Bone marrow (tissue), 2 donors: ENCODE measurements around the gene DGCR2.
"Not testable (repeated sequence)": the region's sequence is repeated elsewhere in the genome, so short reads cannot be mapped to it uniquely, and the experiment has no call there.

Experiments
- DNase-seq, 2 donors: peaks; one replicate each; lab custom pipeline; 2025; lab: John Stamatoyannopoulos, UW

The DGCR2 gene

GRCh38 chr22:19122143-19122751 is at the start of gene DGCR2:
Gene DGCR2, minus strand, starts transcription at chr22:19122412. Its CDS starts 206 bp downstream, at chr22:19122206.
- DNase-seq: peak; percentile 89 to 94

DNA sequence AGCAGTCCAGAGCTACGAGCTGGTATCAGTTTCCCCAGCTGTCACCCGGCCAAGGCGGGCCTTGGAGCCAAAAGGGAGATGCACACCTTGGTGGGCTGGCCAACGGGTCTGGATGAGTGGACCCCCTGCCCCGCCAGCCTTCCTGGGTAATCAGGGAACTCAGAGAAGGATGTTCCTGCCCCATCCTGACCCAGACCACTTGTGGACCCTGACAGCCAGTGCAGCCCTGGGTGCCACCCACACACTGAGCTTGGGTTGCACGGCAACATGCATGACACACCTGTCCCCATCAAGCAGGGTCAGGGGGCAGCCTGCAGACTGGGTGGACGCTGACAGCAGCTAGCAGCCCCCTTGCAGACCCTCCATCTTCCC is 47.7 kb upstream of the DGCR2 start:
- DNase-seq: no peak

DNA sequence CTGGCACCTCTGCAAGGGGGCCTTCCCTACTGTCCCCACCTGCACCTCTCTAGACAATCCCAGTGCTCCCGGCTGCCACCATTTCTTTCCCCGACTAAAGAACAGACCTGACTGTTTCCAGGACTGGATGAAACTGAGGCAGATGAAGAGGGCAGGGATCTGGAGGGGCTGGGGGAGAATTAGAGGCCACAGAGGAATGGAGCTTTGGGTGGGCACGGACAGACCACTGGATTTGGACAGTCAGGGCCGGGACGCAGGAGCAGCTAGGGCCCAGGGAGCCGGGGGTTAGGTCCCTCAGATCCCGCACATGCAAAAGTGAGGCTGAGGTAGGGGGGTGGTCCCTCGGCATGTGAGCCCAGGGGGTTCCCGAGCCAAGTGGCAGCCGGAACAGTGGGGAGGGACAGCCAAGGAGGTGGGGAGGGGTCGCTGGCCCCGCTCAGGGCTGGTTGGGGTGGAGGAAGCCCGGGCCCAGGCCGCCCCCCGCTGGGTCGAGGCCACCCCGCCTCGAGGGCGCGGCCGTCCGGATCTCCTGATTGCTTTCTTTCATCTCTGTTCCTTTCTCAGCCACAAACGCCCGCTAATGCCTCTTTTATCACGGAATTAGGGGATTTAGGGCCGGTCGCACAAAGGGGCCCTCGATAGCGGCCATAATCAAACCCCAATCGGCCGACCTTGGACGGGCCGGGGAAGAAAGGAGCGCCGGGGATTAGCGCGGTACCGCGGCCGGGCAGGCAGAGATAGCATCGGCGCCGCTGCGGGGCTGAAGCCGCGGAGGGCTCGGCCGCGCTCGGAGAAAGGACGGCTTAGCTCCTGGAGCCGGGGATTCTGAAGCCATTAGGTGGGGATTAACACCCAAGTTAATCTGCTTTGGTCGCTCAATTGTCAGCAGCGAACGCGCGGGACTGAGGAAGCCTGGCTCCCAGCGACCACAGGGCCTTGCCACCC is 47.1 kb upstream of the DGCR2 start:
- no peak for DNase-seq

DNA sequence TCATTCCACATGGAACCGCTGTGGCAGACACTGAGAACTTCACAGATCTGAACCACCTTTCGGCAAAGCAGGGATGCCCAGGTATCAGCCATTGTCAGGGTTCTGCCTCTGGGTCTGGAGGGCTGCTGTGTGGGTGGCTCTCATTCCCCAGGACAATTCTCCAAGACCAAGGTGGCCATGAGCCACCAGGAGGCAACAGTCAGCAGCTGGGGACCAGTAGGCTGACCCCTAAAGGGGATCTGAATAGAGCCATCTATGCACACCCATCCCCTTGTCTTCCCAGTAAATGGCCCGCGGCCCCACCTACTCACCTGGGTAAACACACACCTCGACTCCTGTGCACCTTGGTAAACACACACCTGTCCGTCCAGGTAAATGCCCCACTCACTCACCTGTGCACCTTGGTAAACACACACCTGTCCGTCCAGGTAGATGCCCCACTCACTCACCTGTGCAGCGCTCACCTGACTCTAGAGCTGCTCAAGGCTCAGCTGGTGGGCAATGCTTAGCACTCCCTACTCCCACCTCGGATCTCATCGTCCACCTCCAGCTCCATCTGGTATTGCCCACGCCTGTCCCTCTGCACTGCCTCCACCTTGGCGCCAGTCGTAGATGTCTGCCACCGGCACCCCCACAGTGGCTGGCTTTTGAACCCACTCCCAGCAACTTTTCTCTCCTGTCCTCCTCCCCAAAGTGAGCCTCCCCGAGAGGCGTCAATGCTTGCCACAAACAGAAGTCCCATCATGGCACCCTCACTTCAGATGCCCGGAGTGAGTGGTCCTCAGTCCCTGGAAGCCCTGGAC is 46.1 kb upstream of the DGCR2 start:
- DNase-seq: no peak

DNA sequence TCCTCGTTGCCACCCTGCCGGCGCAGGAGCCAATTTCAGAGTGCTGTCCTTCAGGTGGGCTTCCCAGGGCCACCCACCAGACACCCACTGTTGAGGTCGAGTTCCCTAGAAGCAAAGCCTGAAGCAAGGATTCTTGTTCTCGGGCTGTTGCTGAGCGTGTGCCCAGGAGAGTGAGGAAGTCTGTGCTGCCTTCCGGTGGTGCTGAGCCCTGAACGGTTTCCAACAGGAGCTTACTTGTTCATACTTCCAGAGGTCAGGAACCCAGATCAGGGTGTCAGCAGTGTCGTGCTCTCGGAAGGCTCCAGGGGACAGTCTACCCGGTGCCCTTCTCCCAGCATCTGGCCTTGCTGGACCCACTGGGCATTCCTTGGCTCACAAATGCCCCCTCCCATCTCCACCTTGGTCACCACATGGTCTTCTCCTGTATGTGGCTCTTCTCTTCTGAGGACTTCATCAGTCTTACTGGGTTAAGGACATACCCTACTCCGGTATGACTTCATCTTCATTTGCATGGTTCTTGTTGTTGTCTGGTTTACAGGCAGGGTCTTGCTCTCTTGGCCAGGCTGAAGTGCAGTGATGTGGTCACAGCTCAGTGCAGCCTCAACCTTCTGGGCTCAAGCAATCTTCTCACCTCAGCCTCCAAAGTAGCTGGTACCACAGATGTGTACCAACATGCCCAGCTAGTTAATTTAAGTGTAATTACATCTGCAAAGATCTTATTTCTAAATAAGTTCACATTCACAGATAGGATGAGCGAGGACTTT is 45.1 kb upstream of the DGCR2 start:
- DNase-seq: no peak

GRCh38 chr22:19166421-19166820 is 44.2 kb upstream of the DGCR2 start:
- no peak for DNase-seq

GRCh38 chr22:19164425-19164824 is 42.2 kb upstream of the DGCR2 start:
- no peak for DNase-seq

DNA sequence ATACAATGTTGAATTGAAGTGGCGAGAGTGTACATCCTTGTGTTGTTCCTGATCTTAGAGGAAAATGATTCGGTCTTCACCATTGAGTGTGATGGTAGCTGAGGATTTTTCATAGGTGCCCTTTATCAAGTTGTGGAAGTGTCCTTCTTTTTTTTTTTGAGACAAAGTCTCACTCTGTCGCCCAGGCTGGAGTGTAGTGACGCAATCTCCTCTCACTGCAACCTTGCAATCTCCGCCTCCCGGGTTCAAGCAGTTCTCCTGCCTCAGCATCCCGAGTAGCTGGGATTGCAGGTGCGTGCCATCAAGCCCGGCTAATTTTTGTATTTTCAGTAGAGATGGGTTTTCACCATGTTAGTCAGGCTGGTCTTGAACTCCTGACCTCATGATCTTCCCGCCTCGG is 36.4 kb upstream of the DGCR2 start:
- DNase-seq: not testable (repeated sequence)

- not testable (repeated sequence) for DNase-seq
These were observed 33.9 kb upstream of the DGCR2 start for GRCh38 chr22:19156109-19156508.

DNA sequence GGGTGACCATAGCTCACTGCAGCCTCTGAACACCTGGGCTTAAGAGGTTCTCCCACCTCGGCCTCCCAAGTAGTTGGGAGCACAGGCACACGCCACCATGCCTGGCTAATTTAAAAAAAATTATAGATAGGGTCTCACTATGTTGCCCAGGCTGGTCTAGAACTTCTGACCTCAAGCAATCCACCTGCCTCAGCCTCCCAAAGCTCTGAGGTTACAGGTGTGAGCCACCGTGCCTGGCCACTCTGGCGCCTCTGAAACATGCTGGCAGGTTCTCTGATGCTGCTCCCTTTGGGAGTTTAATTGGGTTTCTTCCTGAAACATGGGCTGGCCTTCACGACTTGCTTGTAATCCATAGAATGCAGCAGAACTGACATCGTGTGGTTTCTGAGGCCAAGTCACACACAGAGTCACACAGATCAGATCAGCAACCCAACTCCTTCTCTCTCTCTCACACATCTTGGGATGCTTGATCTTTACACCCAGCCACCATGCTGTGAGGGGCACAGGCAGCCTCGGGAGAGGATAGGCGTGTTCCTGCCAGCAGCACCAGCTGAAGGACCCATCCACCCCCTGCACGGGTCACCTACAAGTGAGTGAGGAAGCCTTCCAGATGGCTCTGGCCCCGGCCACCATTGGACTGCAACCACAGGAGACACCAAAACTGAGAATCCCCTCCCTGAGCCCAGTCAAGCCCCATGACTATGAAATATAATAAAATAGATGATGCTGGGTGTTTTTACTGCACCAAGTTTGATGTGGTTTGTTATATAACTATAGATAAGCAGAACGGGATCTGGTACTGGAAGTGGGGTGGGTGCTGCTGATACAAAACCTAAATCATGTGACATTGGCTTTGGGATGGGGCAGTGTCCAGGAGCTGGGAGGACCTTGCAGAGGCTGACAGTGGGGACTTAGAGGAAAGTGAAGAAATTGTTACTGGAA is 31.0 kb upstream of the DGCR2 start:
- DNase-seq: no peak

DNA sequence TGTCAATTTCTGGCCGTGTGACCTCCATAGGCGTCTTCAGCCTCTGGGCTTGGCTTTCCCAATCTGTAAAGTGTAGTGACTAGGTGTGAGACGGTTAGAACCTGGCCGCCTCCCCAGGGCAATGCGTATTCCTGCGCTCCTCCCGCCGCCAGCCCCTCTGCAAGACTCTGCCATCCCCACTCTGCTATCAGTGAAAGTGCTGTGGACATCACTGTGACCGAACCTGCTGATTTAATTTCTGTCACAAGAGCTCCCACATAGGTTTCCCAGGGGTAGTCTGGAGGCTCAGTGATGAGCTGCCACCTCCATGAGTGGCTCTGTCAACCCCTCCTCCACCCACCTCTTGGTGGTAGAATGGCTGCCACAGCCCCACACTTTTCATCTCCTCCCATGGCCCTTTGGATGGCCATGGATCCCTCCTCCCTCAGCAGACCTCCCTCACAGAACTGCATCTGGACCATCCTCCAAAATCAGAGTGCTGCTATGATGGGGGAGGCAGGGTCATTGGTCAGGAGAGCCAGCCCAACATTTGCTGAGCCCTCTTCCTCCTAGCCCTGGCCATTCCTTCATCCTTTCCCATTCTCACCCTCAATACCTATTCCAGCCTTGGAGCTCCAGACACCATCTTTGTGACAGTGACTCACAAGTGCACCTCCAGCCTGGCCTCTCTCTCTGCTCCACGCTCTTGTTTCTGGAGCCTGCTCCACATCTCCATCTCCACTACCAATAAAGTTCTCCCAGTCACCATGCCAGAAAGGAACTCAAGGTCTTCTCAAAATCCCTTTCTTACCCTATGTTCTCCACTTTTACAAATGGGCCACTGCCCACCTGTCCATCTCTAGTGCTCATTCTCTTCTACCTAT is 29.3 kb upstream of the DGCR2 start:
- DNase-seq: no peak

DNA sequence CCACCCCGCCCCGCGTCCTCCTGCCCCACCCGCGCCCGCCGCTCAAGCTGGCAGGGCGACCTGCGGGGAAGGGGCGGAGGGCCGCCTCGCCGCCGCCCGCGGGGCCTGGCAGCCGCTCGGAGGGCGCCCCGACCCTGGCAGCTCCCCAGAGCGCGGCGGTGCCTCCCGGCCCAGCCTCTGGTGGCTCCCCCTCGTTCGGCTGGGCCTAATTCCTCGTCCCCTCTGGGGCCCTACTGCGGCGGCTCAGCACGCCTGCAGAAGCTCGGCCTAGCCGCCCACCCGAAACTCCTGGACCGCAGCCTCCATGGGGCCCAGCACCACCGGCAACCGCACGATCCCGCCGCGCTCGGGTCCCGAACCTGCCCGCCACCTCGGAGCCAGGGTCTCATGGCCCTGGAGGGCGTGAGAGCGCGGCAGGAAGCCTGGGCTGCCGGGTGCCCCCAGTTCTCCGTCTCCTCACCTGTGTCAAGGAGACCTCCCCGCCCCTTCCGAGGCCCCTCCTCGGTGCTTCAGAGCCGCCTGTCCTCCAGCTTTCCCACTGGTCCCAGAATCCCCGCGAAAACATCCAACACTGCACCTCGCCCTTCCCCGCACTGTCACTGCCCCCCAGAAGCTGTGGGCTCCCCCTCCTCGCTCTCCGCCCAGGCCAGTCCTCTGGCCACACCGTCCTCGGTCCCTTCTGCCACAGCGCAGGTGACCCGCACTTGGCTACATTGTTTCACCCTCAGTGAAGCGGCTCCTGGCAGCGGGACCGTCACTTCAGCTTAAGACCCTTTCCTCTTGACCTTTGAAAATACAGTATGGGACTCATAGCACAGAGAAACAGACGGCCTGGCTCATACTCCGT is 28.5 kb upstream of the DGCR2 start:
- no peak for DNase-seq

- DNase-seq: no peak
These were observed 27.8 kb upstream of the DGCR2 start, which contains the start of gene GSC2 for GRCh38 chr22:19149991-19150390. Gene GSC2, minus strand, starts transcription at chr22:19150292. Its CDS starts 9 bp downstream, at chr22:19150283.

DNA sequence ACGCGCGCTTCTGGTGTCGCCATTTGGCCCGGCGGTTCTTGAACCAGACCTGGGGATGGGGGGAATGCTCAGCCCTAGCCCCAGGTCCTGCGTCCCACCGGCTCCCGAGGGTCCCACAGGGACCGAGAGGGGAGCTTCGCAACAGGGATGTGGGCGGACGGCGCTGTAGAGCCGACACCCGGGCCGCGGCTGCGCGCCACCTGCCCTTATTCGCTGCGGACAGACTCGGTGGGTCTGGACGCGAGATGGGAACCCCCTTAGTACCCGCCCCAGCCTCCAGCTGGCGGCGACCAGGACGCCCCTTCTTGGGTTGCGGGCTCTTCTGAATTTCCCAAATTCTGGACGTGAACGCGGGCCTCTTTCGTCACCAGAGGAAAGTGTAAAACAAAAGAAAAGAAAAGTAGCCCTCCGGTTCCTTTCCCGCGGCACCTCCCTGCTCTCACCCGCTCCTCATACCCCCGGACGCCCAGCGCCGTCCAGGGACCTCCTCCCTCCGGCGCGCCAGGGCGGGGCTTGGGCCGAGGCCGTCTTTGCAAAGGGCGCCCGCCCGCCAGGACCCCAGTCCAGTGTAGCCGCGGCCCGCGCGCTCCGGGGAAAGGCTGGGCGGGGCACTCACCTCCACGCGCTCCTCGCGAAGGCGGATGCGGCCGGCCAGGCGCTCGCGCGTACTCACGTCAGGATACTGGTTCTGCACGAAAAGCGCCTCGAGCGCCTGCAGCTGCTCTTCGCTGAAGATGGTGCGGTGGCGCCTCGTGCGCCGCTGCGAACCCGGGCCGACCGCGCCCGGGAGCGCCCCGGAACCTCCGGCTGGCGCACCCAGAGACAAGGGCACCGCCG is 27.1 kb upstream of the DGCR2 start:
- no peak for DNase-seq

GRCh38 chr22:19148417-19149046 is 26.3 kb upstream of the DGCR2 start:
- no peak for DNase-seq

DNA sequence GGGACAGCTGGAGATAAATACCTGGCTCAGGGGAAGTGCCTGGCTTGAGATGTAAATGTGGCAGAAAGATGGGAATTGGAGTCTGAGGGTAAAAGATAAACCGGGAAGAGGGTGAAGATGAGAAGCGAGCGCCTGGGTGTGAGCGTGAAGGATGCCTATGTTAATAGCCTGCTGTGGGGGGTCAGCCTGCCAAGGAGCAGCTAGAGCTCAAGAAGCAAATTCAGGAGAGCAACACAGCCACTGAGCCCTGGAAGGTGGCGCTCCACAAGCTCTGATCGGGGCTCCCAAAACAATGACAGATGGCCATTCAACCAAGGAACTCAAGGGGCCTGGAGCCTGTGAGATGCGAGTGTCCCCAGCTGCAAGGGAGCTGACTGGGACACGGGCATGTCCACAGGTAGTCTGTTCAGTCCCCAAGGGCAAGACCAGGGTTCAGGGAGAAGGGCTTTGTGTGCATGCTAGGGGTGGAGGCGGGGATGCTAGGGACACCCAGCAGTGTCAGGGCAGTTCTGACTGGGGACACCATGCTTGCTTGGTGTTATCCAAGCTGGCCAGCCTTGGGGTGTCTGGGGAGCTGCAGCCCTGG is 25.1 kb upstream of the DGCR2 start:
- DNase-seq: no peak
